ENCODE measurements around the gene NSD1.
"Not testable (repeated sequence)": the region's sequence is repeated elsewhere in the genome, so short reads cannot be mapped to it uniquely, and the experiment has no call there.

NSD1 gene

GRCh38 chr5:177128551-177128981, 5.0 kb upstream of the NSD1 start:
- no peak for DNase-seq

GRCh38 chr5:177130211-177131018, 3.2 kb upstream of the NSD1 start:
- DNase-seq = no peak

GRCh38 chr5:177131019-177131320, 2.6 kb upstream of the NSD1 start:
- no peak for DNase-seq

- DNase-seq = peak; percentile 26
These were observed 2.0 kb upstream of the NSD1 start for GRCh38 chr5:177131352-177132135.

- peak; percentile 91 for DNase-seq
These were observed 1.2 kb upstream of the NSD1 start for GRCh38 chr5:177132136-177133095.

GRCh38 chr5:177133853-177134696, 502 bp downstream of the NSD1 start:
- DNase-seq = peak; percentile 79

GRCh38 chr5:177134697-177135225, 1.2 kb downstream of the NSD1 start:
- DNase-seq = no peak

GRCh38 chr5:177140312-177140711, 6.7 kb downstream of the NSD1 start:
- DNase-seq = no peak

GRCh38 chr5:177141496-177141895, 7.9 kb downstream of the NSD1 start:
- no peak for DNase-seq

- DNase-seq = no peak
These were observed 8.6 kb downstream of the NSD1 start for GRCh38 chr5:177142098-177142611.

GRCh38 chr5:177142778-177143177, 9.2 kb downstream of the NSD1 start:
- no peak for DNase-seq

- DNase-seq = no peak
These were observed 13.5 kb downstream of the NSD1 start for GRCh38 chr5:177146891-177147638.

GRCh38 chr5:177150061-177150460, 16.5 kb downstream of the NSD1 start:
- DNase-seq = not testable (repeated sequence)

- DNase-seq = no peak
These were observed 20.6 kb downstream of the NSD1 start for GRCh38 chr5:177154003-177154643.

GRCh38 chr5:177162379-177162778, 28.8 kb downstream of the NSD1 start:
- no peak for DNase-seq

- DNase-seq = no peak
These were observed 29.9 kb downstream of the NSD1 start for GRCh38 chr5:177163500-177163899.

- DNase-seq = no peak
These were observed 35.7 kb downstream of the NSD1 start for GRCh38 chr5:177169271-177169670.

GRCh38 chr5:177171961-177172360, 38.4 kb downstream of the NSD1 start:
- no peak for DNase-seq

- DNase-seq = no peak
These were observed 41.8 kb downstream of the NSD1 start for GRCh38 chr5:177175336-177175735.

GRCh38 chr5:177176175-177176711, 42.7 kb downstream of the NSD1 start:
- DNase-seq = no peak
